Esophagus muscularis mucosa (tissue), 4 donors: Measurements from ENCODE around the gene SCN8A. TPM values are rescaled to one million over a fixed set of nuclear protein-coding genes. Genes with fewer than 3 reads are reported as not detected.

ENCODE experiments used
- DNase-seq: peaks from one replicate; pipeline ENCODE4 v3.0.0-alpha.2; 2017; ENCODE audit errors: extremely low spot score
- H3K27ac ChIP-seq, 4 donors: fragments of 200-600 bp; sonication (generic); replicated peaks in 1 of 4; 1 replicate in 3 of 4; 2 replicates in 1 of 4; pipeline ENCODE4 v1.5.1; 2016 to 2019; ENCODE audit warnings: mild to moderate bottlenecking in 1 of 4
- H3K27me3 ChIP-seq, 4 donors: fragments of 200-600 bp; sonication (generic); one replicate each; pipeline versions ENCODE4 v1.5.1 to v1.6.0; 2016 to 2019
- H3K36me3 ChIP-seq, 4 donors: fragments of 200-600 bp; sonication (generic); one replicate each; pipeline ENCODE4 v1.5.1; 2016 to 2019
- H3K4me1 ChIP-seq, 4 donors: fragments of 200-600 bp; sonication (generic); one replicate each; pipeline ENCODE4 v1.5.1; 2016 to 2019
- H3K4me3 ChIP-seq, 4 donors: fragments of 200-600 bp; sonication (generic); 1 replicate in 2 of 4; 2 replicates in 2 of 4; pipeline ENCODE4 v1.5.1; 2016 to 2019; ENCODE audit warnings: mild to moderate bottlenecking in 4 of 4, moderate library complexity in 1 of 4
- H3K9me3 ChIP-seq, 4 donors: fragments of 200-600 bp; sonication (generic); 1 replicate in 3 of 4; 2 replicates in 1 of 4; pipeline ENCODE4 v1.5.1; 2016 to 2019
- EP300 ChIP-seq: sonication (generic); formaldehyde crosslinking; IDR thresholded peaks from one replicate; pipeline ENCODE4 v1.6.1; 2017; ENCODE audit warnings: antibody characterized with exemption
- POLR2A ChIP-seq: fragments of 450-650 bp; IDR thresholded peaks from one replicate; pipeline ENCODE4 v1.6.1; 2017; ENCODE audit warnings: antibody characterized with exemption, moderate library complexity, mild to moderate bottlenecking, low read depth
- POLR2AphosphoS5 ChIP-seq, 2 donors: sonication (generic); formaldehyde crosslinking; IDR thresholded peaks; one replicate each; pipeline ENCODE4 v1.6.1; 2017; ENCODE audit warnings: antibody characterized with exemption in 2 of 2
- WGBS: methylation state at CpG from one replicate; pipeline ENCODE4 v1.1.5; 2018; 5-methylcytosine and 5-hydroxymethylcytosine counted together
- intact Hi-C: fragments of 100-400 bp; cut with DNase I; formaldehyde crosslinking; loops from one replicate; pipeline ENCODE4 v1.15.1; 2023
- total RNA-seq, 4 donors: library from RNA; depleted of rRNA; stranded (reverse); fragments of >200 nt; gene quantifications; one replicate each; pipeline versions ENCODE4 v1.1.0 to v1.2.1, GENCODE V29; 2016
- TF ChIP-seq, protein P1 (sequence below), 3 experiments: fragments of 200-600 bp in 2 of 3; fragments of 450-650 bp in 1 of 3; sonication (generic) in 2 of 3; IDR thresholded peaks; one replicate each; pipeline ENCODE4 v1.5.1; 2017 to 2019; ENCODE audit warnings: antibody characterized with exemption in 3 of 3, mild to moderate bottlenecking in 2 of 3, moderate library complexity in 1 of 3

The SCN8A gene
- total RNA-seq, 4 donors from 2014 or later, result 0.26 to 0.42 (median 0.31) TPM

DNA sequence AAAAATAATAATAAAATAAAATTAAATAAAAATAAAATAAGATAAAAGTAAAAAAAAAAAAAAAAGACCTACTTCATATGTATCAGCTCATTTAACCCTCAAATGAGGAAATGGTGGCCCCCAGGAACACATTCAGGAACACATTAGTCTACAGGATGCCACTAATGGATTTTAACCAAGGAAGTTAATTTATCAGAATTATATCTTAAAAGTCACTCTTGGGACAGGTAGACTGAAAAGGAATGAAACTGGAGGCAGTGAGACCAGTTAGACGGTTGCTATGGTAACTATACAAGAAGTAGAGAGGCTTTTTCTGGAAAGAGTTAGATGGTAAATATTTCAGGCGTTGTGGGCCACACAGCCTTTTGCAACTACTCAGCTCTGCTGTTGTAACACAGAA lies 54.9 kb downstream of the SCN8A start:
- 85% methylated on average over 2 of the region's 2 CpGs for WGBS
- TF ChIP-seq POLR2A (no peak), EP300 (no peak), POLR2AphosphoS5 (IDR thresholded peaks at IDR 0.05) (no peak)
- TF ChIP-seq, protein P1, sequence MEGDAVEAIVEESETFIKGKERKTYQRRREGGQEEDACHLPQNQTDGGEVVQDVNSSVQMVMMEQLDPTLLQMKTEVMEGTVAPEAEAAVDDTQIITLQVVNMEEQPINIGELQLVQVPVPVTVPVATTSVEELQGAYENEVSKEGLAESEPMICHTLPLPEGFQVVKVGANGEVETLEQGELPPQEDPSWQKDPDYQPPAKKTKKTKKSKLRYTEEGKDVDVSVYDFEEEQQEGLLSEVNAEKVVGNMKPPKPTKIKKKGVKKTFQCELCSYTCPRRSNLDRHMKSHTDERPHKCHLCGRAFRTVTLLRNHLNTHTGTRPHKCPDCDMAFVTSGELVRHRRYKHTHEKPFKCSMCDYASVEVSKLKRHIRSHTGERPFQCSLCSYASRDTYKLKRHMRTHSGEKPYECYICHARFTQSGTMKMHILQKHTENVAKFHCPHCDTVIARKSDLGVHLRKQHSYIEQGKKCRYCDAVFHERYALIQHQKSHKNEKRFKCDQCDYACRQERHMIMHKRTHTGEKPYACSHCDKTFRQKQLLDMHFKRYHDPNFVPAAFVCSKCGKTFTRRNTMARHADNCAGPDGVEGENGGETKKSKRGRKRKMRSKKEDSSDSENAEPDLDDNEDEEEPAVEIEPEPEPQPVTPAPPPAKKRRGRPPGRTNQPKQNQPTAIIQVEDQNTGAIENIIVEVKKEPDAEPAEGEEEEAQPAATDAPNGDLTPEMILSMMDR (IDR thresholded peaks at IDR 0.05), result no peak
- H3K4me3 ChIP-seq, result no peak overlapping the region
- no peaks in the 10 kb centered on the region for H3K36me3 ChIP-seq
- H3K27ac ChIP-seq, result no peak overlapping the region
- H3K9me3 ChIP-seq, result peaks cover 0 to 9% (median 5%) of the 10 kb centered on the region in 4 donors
- H3K27me3 ChIP-seq, result no peaks in the 10 kb centered on the region
- intact Hi-C loops, result no loop called here
- no peaks in the 10 kb centered on the region for H3K4me1 ChIP-seq
- no peak for DNase-seq

DNA sequence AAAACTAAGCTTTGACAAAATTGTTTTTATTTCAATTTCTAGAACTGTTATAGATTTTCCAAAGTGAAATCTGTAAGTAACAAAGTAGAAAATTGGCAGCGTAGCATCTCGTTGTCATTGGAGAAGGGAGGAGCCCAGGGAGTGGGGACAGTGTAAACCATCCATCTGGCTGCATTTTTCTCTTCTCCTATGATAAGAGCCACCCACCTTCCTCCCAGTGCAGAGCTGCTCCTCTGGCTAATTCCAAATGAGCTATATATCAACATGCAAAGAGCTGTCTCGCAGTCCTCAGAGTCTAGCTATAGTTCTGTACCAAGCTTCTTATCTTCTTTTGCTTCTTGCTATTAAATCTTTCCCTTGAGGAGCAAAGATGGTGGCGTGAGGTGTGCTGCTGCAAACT lies 56.6 kb downstream of the SCN8A start:
- Histone ChIP-seq H3K4me1 (no peaks in the 10 kb centered on the region), H3K27me3 (no peaks in the 10 kb centered on the region), H3K27ac (no peak overlapping the region), H3K9me3 (peaks cover 0 to 9% (median 5%) of the 10 kb centered on the region in 4 donors), H3K36me3 (no peaks in the 10 kb centered on the region), H3K4me3 (no peak overlapping the region)
- DNase-seq, result no peak
- intact Hi-C loops, result no loop called here
- TF ChIP-seq POLR2AphosphoS5 (IDR thresholded peaks at IDR 0.05), result no peak
- TF ChIP-seq EP300, result no peak
- TF ChIP-seq, protein P1 (IDR thresholded peaks at IDR 0.05), result no peak
- no peak for TF ChIP-seq POLR2A
- WGBS, result 88% methylated on average over 4 of the region's 4 CpGs

DNA sequence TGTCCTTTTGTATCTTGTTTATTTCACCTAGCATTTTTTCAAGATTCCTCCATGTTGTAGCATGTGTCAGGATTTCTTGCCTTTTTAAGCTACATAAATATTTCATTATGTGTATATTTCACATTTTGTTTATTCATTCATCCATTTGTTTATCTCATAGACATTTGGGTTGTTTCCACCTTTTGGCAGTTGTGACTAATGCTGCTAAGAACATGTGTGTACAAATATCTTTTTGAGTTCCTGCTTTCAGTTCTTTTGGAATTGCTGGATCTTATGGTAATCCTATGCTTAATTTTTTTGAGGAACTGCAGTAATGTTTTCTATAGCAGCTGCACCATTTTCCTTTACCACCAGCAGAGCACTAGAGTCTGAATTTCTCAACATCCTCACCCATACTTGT lies 62.4 kb downstream of the SCN8A start:
- Histone ChIP-seq H3K9me3 (peaks cover 0 to 9% (median 5%) of the 10 kb centered on the region in 4 donors), H3K27me3 (peaks cover 0 to 4% (median 0%) of the 10 kb centered on the region in 4 donors), H3K4me3 (no peak overlapping the region), H3K36me3 (no peaks in the 10 kb centered on the region), H3K4me1 (no peaks in the 10 kb centered on the region), H3K27ac (no peak overlapping the region)
- no peak for DNase-seq
- intact Hi-C loops, result no loop called here
- TF ChIP-seq EP300 (no peak), POLR2AphosphoS5 (IDR thresholded peaks at IDR 0.05) (no peak), POLR2A (no peak)
- TF ChIP-seq, protein P1 (IDR thresholded peaks at IDR 0.05), result no peak

DNA sequence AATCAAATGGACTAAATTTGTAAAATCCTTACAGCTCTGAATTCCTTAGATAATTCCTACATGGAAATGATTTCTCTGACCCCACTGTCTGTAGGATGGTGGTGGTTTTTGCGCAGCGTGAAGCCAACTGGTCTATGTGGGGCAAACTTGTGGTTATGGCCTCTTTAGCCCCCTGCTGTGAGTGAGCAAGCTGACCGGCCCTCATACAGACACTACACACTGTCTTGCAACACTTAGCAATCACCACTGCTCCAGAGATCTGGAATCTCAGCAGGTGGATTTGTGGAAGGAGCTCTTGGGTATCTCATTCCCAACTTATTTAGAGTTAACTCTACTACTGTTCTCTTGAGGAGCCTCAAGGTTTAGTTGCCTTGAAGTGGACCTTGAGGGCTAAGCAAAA lies 70.2 kb downstream of the SCN8A start:
- TF ChIP-seq, protein P1 (IDR thresholded peaks at IDR 0.05), result no peak
- TF ChIP-seq POLR2A (no peak), EP300 (no peak), POLR2AphosphoS5 (IDR thresholded peaks at IDR 0.05) (no peak)
- H3K36me3 ChIP-seq, result no peaks in the 10 kb centered on the region
- H3K4me1 ChIP-seq, result no peaks in the 10 kb centered on the region
- no peaks in the 10 kb centered on the region for H3K27me3 ChIP-seq
- no peak overlapping the region for H3K27ac ChIP-seq
- intact Hi-C loops, result no loop called here
- WGBS, result 83% methylated on average over 3 of the region's 3 CpGs
- no peaks in the 10 kb centered on the region for H3K9me3 ChIP-seq
- no peak for DNase-seq
- H3K4me3 ChIP-seq, result no peak overlapping the region

DNA sequence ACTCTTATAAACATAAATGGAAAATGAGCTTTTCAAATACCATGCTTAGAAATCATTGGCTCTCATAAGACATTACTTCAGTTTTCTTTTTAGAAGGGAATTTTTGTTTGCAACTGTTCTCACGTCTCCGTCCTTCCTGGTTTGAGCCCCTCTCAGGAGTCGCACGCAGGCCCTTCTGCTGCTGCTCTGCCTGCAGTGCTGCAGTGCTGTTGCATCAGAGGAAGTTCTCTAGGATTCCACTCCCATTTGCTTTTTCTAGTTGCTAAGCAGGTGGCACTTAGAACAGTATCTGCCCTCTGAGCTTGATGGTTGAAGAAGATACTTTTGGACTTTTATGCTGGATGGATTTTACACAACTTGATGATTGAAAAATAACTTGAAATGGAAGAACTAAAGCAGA lies 70.8 kb downstream of the SCN8A start:
- H3K4me1 ChIP-seq, result no peaks in the 10 kb centered on the region
- DNase-seq, result no peak
- H3K27me3 ChIP-seq, result no peaks in the 10 kb centered on the region
- TF ChIP-seq POLR2A (no peak), POLR2AphosphoS5 (IDR thresholded peaks at IDR 0.05) (no peak), EP300 (no peak)
- TF ChIP-seq, protein P1 (IDR thresholded peaks at IDR 0.05), result no peak
- H3K9me3 ChIP-seq, result no peaks in the 10 kb centered on the region
- intact Hi-C loops, result no loop called here
- WGBS, result 80% methylated on average over 4 of the region's 4 CpGs
- no peak overlapping the region for H3K4me3 ChIP-seq
- no peaks in the 10 kb centered on the region for H3K36me3 ChIP-seq
- no peak overlapping the region for H3K27ac ChIP-seq
